GM12875 (cell line): Measurements from ENCODE around the gene EZH1.

ENCODE experiments used
- H3K4me3 ChIP-seq: one replicate; pipeline ENCODE4 v1.5.1; 2011; ENCODE audit warnings: low read depth, low read length, control low read depth
- TF ChIP-seq, protein P1 (sequence below): IDR thresholded peaks from 2 replicates; pipeline ENCODE4 v1.5.1; 2011; ENCODE audit warnings: low read depth, mild to moderate bottlenecking, control low read depth, inconsistent platforms, low read length, moderate library complexity, borderline replicate concordance; ENCODE audit not compliant: insufficient read depth

EZH1 gene

GRCh38 chr17:42659079-42659931 is 85.5 kb downstream of the EZH1 start, which contains the start of gene TUBG2:
Gene TUBG2, plus strand, starts transcription at chr17:42659284. Its CDS starts 220 bp downstream, at chr17:42659504.
- TF ChIP-seq, protein P1, sequence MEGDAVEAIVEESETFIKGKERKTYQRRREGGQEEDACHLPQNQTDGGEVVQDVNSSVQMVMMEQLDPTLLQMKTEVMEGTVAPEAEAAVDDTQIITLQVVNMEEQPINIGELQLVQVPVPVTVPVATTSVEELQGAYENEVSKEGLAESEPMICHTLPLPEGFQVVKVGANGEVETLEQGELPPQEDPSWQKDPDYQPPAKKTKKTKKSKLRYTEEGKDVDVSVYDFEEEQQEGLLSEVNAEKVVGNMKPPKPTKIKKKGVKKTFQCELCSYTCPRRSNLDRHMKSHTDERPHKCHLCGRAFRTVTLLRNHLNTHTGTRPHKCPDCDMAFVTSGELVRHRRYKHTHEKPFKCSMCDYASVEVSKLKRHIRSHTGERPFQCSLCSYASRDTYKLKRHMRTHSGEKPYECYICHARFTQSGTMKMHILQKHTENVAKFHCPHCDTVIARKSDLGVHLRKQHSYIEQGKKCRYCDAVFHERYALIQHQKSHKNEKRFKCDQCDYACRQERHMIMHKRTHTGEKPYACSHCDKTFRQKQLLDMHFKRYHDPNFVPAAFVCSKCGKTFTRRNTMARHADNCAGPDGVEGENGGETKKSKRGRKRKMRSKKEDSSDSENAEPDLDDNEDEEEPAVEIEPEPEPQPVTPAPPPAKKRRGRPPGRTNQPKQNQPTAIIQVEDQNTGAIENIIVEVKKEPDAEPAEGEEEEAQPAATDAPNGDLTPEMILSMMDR: no peak
- peak within 1 kb of the TSS; percentile 60 for H3K4me3 ChIP-seq

- H3K4me3 ChIP-seq: no peak overlapping the region
- TF ChIP-seq, protein P1: no peak
These were observed 86.8 kb downstream of the EZH1 start for GRCh38 chr17:42657824-42658588.

DNA sequence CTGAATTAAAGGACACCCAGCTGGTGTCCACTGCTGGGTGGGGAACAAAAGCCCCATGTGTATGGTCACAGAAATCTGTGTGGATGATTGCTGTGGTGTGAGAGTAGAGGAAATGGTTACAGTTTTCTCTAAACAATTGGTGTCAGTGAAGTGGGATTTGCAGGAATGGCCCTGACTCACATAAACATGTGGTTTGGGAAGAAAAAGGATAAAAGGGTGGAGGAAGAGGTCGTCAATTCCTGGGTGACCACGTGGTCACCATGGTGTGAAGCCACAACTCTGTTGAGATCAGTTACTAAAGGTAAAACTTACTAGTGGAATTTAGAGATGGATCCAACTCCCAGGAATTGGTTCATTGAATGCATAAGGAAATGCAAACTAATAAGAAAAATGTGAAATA is 89.3 kb downstream of the EZH1 start:
- TF ChIP-seq, protein P1: no peak
- no peak overlapping the region for H3K4me3 ChIP-seq

DNA sequence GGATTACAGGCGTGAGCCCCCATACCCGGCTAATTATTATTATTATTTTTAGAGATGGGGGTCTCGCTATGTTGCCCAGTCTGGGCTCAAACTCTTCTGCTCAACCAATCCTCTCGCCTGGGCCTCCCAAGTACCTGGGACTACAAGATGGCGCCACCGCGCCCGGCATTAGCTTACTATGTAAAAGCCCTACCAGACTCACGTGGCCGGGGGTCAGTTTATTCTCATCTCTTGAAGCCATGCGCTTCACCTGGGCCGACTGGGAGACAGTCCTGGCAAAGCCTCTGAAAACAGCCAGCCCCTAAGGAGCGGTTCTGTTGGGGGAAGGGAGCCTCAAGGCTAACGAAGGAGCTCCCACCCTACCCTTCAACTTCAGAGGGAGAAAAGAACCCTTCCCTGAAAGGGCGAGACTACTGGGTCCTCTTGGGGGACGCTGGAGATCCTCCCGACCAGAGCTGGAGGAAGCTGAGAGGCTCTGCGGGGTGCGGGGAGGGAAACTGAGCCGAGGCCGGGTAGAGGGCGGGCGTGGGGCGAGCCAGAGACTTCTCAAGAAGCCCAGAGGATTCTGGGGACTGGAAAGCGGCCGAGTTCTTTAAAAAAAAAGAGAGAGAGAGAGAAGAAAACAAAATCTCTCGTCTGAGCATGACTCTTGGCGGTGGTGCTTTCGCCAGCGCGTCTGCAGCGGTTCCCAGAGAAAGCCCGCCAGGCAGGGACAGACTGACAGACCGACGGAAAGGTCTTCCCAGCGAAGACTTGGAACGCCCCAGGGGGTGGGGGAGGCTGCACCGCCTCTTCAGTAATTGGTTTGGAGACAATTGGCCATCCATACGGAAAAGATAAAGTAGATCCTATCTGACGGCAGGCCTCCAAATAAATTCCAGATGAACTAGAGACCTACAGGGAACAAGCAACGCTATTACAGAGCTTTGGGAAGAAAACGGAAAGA is 91.4 kb downstream of the EZH1 start:
- no peak overlapping the region for H3K4me3 ChIP-seq
- TF ChIP-seq, protein P1: no peak

DNA sequence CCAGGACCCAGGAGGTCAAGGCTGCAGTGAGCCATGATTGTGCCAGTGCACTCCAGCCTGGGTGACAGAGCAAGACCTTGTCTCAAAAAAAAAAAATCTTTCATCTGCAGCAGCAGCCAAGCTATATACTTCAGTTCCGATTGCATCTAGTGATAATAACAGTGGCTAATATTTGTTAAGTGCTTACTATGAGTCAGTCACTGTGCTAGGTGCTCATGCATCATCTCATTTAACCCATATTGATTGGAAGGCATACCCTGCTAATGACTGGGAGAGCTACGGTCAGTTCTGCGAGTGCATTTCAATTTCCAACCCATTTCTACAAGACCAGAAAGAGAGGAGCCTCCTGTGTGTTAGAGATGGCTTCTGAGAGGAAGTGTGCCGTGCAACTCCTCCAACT is 93.4 kb downstream of the EZH1 start:
- no peak overlapping the region for H3K4me3 ChIP-seq
- TF ChIP-seq, protein P1: no peak
